Measurements from ENCODE around the gene MYO5B.

GRCh38 chr18:49944663-49945062 is 250.3 kb downstream of the MYO5B start:
- TF ChIP-seq EZH2 (IDR thresholded peaks at IDR 0.05; ENCODE audit: borderline replicate concordance, low read depth, low read length, severe bottlenecking), result no peak
- TF ChIP-seq, protein P1, sequence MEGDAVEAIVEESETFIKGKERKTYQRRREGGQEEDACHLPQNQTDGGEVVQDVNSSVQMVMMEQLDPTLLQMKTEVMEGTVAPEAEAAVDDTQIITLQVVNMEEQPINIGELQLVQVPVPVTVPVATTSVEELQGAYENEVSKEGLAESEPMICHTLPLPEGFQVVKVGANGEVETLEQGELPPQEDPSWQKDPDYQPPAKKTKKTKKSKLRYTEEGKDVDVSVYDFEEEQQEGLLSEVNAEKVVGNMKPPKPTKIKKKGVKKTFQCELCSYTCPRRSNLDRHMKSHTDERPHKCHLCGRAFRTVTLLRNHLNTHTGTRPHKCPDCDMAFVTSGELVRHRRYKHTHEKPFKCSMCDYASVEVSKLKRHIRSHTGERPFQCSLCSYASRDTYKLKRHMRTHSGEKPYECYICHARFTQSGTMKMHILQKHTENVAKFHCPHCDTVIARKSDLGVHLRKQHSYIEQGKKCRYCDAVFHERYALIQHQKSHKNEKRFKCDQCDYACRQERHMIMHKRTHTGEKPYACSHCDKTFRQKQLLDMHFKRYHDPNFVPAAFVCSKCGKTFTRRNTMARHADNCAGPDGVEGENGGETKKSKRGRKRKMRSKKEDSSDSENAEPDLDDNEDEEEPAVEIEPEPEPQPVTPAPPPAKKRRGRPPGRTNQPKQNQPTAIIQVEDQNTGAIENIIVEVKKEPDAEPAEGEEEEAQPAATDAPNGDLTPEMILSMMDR (IDR thresholded peaks at IDR 0.05; ENCODE audit: borderline replicate concordance, extremely low read depth, low read length, poor library complexity, severe bottlenecking), result peak; percentile 35

All from DND-41 (cell line).